Kidney epithelial cell (primary cell): ENCODE results near the gene MAPT. TPM values are rescaled to one million over a fixed set of nuclear protein-coding genes. Genes with fewer than 3 reads are reported as not detected.

ENCODE experiments used
- DNase-seq: peaks from one replicate; pipeline ENCODE4 v3.0.0-alpha.2; 2010; ENCODE audit warnings: low read depth
- H3K27me3 ChIP-seq: 2 replicates; pipeline ENCODE4 v1.6.0; 2011; ENCODE audit warnings: low read length; ENCODE audit not compliant: control insufficient read depth, insufficient read depth
- H3K36me3 ChIP-seq: 2 replicates; pipeline ENCODE4 v1.5.1; 2011; ENCODE audit warnings: low read length; ENCODE audit not compliant: control insufficient read depth, insufficient read depth
- H3K4me3 ChIP-seq: 2 replicates; pipeline ENCODE4 v1.5.1; 2011; ENCODE audit warnings: low read depth, mild to moderate bottlenecking, control low read depth, low read length
- CTCF ChIP-seq: IDR thresholded peaks from 2 replicates; pipeline ENCODE4 v1.5.1; 2011; ENCODE audit warnings: mild to moderate bottlenecking, moderate library complexity, low read length, control low read depth, inconsistent platforms; ENCODE audit not compliant: insufficient read depth, poor library complexity, severe bottlenecking
- total RNA-seq: library from RNA; depleted of rRNA; stranded (reverse); fragments of >200 nt; gene quantifications from 2 replicates; pipeline ENCODE4 v1.2.3, GENCODE V29; 2015

The MAPT gene
- total RNA-seq, 1 donor from 2014 or later = 0.25 TPM

- TF ChIP-seq CTCF = no peak
- no peaks in the 10 kb centered on the region for H3K36me3 ChIP-seq
- DNase-seq = no peak
- no peaks in the 10 kb centered on the region for H3K27me3 ChIP-seq
- H3K4me3 ChIP-seq = no peak overlapping the region
Measured at GRCh38 chr17:46060461-46060860, 166.1 kb downstream of the MAPT start.

GRCh38 chr17:46061435-46061834 is 167.1 kb downstream of the MAPT start:
- TF ChIP-seq CTCF = peak; percentile 5
- no peak for DNase-seq
- no peaks in the 10 kb centered on the region for H3K27me3 ChIP-seq
- no peak overlapping the region for H3K4me3 ChIP-seq
- no peaks in the 10 kb centered on the region for H3K36me3 ChIP-seq

GRCh38 chr17:46063241-46063640 is 168.9 kb downstream of the MAPT start:
- DNase-seq = peak; percentile 70
- Histone ChIP-seq H3K27me3 (no peaks in the 10 kb centered on the region), H3K36me3 (no peaks in the 10 kb centered on the region), H3K4me3 (no peak overlapping the region)
- TF ChIP-seq CTCF = no peak

DNA sequence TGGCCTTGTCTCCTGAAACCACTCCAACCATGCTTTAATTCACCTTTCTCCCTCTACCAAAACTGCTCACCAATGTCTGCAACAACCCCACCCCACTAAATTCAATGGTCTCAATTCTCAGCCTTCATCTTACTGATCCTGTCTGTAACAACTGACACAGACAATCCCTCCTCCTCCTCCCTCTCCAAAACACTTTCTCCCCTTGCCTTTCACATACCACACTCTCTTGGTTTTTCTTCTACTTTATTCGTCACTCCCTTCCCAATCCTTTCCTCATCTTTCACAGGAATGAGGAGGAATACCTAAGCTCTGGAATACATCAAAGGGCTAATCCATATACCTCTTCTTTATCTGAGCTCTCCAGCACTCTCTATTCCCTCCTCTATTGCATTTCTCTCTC is 170.1 kb downstream of the MAPT start:
- H3K36me3 ChIP-seq = no peaks in the 10 kb centered on the region
- H3K4me3 ChIP-seq = no peak overlapping the region
- no peak for DNase-seq
- H3K27me3 ChIP-seq = no peaks in the 10 kb centered on the region
- no peak for TF ChIP-seq CTCF

DNA sequence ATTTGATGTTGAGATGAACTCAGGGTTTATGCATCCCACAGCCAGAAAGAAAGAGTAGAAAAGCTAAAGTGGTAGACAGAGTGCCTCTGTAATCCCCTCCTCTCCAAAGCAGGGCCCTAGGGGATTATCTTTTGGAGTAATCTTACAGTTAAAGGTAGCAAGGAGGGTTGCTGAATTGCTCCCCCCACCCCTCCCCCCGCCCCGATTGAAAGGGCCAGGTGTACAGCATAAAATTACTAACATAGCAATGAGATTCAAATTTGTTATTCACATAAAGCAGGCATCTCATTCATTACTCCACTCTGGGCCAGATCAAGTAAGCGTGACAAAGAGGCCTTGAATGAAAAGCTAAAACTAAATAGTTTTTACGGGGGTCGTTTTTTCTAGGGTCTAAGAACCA is 177.4 kb downstream of the MAPT start:
- Histone ChIP-seq H3K4me3 (no peak overlapping the region), H3K36me3 (no peaks in the 10 kb centered on the region), H3K27me3 (no peaks in the 10 kb centered on the region)
- no peak for DNase-seq
- no peak for TF ChIP-seq CTCF

GRCh38 chr17:46072998-46073397 is 178.6 kb downstream of the MAPT start:
- Histone ChIP-seq H3K4me3 (no peak overlapping the region), H3K27me3 (no peaks in the 10 kb centered on the region), H3K36me3 (no peaks in the 10 kb centered on the region)
- peak; percentile 62 for DNase-seq
- no peak for TF ChIP-seq CTCF
